PFSK-1 (cell line): ENCODE data around the gene CCDC28A.

Experiments
- POLR2AphosphoS5 ChIP-seq: IDR thresholded peaks from 2 replicates; pipeline ENCODE4 v1.6.1; 2012; ENCODE audit warnings: low read depth, mild to moderate bottlenecking, control low read depth, low read length, moderate library complexity
- SIN3A ChIP-seq: IDR thresholded peaks from 2 replicates; pipeline ENCODE4 v1.6.1; 2012; ENCODE audit warnings: mild to moderate bottlenecking, low read length, moderate library complexity, borderline replicate concordance; ENCODE audit not compliant: insufficient read depth

DNA sequence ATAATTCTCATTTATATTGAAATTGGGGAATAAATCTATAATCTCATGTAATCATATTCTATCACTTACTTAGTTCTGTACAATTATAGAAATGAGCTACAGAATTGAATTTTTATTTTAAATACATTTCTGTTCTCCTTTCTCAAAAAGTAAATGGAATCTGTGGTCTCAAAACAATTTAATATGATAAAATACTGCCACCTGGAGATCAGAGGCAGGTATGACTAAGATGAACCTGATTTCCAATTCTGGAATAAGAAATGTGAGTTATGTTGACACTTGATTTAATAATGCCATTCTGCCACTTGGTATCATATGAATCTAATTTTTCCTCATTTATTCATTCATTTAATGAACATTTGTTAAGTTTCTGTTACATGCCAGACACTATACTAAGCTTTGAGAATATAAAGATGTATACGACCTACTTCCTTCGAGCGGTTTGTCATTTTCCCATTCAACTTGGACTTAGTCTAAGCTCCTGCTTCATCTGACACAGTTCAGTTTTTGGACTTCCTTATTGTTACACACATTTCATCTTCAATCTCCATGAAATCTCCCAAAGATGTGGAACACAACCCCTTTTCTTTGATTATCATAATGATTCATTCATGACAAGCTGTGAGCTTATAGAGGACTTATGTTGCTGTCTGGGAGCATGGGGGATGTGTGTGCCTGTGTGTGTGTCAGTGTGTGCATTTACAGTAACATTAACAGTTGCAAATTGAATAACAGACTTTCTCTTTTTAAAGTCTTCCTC, 7.5 kb upstream of the CCDC28A start:
- TF ChIP-seq POLR2AphosphoS5 (no peak), SIN3A (no peak)
